ENCODE data around the gene PLXNC1.

DNA sequence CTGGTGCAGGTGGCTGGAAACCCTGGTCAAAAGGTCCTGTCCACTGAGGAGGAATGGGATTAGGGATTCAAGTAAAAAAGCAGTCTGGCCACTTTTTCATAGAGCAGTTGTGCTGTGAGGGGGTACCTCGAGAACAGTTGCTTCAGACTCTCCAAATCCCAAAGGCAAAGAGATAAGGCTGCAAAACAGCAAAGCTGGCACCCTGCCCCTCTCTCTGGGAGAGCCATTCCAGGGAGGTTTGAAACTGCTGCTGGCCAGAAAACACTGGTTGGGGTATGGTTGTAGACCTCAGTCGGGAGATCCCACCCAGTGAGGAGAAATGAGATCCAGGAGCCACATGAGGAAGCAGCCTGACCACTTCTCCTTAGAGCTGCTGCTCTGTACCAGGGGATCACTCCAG, 174.0 kb downstream of the PLXNC1 start:
- no peak for TF ChIP-seq EZH2 (optimal IDR thresholded peaks at IDR 0.05; ENCODE audit: low read depth, low read length)
- TF ChIP-seq, protein P1, sequence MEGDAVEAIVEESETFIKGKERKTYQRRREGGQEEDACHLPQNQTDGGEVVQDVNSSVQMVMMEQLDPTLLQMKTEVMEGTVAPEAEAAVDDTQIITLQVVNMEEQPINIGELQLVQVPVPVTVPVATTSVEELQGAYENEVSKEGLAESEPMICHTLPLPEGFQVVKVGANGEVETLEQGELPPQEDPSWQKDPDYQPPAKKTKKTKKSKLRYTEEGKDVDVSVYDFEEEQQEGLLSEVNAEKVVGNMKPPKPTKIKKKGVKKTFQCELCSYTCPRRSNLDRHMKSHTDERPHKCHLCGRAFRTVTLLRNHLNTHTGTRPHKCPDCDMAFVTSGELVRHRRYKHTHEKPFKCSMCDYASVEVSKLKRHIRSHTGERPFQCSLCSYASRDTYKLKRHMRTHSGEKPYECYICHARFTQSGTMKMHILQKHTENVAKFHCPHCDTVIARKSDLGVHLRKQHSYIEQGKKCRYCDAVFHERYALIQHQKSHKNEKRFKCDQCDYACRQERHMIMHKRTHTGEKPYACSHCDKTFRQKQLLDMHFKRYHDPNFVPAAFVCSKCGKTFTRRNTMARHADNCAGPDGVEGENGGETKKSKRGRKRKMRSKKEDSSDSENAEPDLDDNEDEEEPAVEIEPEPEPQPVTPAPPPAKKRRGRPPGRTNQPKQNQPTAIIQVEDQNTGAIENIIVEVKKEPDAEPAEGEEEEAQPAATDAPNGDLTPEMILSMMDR (IDR thresholded peaks at IDR 0.05; ENCODE audit: low read length): no peak

All from MM.1S (cell line).